ENCODE measurements around the gene DRAXIN. TPM values are rescaled to one million over a fixed set of nuclear protein-coding genes. Genes with fewer than 3 reads are reported as not detected.

DRAXIN gene
- total and polyA plus RNA-seq, 2 donors (not counting 3 experiments of a cell fraction or from before 2014, with no cell fraction given) = 0.44 to 3.2 TPM

DNA sequence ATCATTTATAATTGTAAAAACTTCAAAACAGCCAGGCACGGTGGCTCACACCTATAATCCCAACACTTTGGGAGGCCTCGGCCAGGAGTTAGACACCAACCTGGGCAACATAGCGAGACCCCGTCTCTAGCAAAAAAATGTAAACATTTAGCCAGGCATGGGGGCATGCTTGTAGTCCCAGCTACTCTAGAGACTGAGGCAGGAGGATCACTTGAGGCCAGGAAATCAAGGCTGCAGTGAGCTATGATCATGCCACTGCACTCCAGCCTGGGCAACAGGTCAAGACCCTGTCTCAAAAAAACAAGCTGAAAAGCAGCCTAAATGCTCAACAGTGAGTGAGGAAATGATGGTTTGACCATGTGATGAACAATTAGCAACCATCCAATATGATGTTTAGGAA is 77.8 kb downstream of the DRAXIN start:
- peaks cover 4% of the 10 kb centered on the region for H3K4me1 ChIP-seq (ENCODE audit: control insufficient read depth, extremely low read depth, insufficient read depth, low read length)
- FAIRE-seq (no peak), DNase-seq (ENCODE audit: low read depth, low spot score) (no peak)
- POLR2A ChIA-PET = no interaction called here
- dilution Hi-C loops (cut with MboI; ENCODE audit: extremely low pct_ligation_motif_present, low sequenced_read_pairs) (no loop called here), intact Hi-C loops (cut with micrococcal nuclease) (no loop called here)
- no peaks in the 10 kb centered on the region for H3K9me3 ChIP-seq (replicated peaks; ENCODE audit: control insufficient read depth, insufficient read depth, low read length)
- BruUV-seq (replicated peaks) = no TSS peak
- CTCF ChIA-PET = interaction anchor here (1.0 kb wide), 1 partner anchor 16 kb away, joined by 3 read pairs; no protein-coding TSS in a partner anchor
- no peak overlapping the region for H2AFZ ChIP-seq (ENCODE audit: low read depth, low read length)
- no peak overlapping the region for H3K27ac ChIP-seq (ENCODE audit: insufficient read depth, low read depth, low read length)
- no peaks in the 10 kb centered on the region for H3K36me3 ChIP-seq (ENCODE audit: control insufficient read depth in 2 of 2, extremely low read depth in 1 of 2, insufficient read depth in 2 of 2, low read length in 2 of 2)
- no peaks in the 10 kb centered on the region for H3K9me1 ChIP-seq (replicated peaks; ENCODE audit: control insufficient read depth, extremely low read depth, insufficient read depth, low read length)
- H3K79me2 ChIP-seq (ENCODE audit: control insufficient read depth, insufficient read depth, low read length) = no peaks in the 10 kb centered on the region
- H3K4me3 ChIP-seq (replicated peaks in 1 of 3; ENCODE audit: insufficient read depth in 1 of 3, low read depth in 1 of 3, low read length in 3 of 3) = no peak overlapping the region
- H3K27me3 ChIP-seq (ENCODE audit: control insufficient read depth in 2 of 2, insufficient read depth in 2 of 2, low read length in 2 of 2) = no peaks in the 10 kb centered on the region
- H4K20me1 ChIP-seq (replicated peaks; ENCODE audit: control insufficient read depth, extremely low read depth, insufficient read depth, low read length) = no peaks in the 10 kb centered on the region
- no peak overlapping the region for H3K9ac ChIP-seq (replicated peaks; ENCODE audit: extremely low read depth, insufficient read depth, low read length)
- no peak overlapping the region for H3K4me2 ChIP-seq (ENCODE audit: insufficient read depth, low read length)
- no peak for TF ChIP-seq POLR2AphosphoS5 (IDR thresholded peaks at IDR 0.05; ENCODE audit: insufficient read depth, low read depth, low read length)
- no peak for TF ChIP-seq MYC (IDR thresholded peaks at IDR 0.05; ENCODE audit: low read depth, low read length)
- TF ChIP-seq GATA2 (IDR thresholded peaks at IDR 0.05; ENCODE audit: insufficient read depth, insufficient read length, low read depth, low read length) = no peak

- FAIRE-seq (no peak), DNase-seq (ENCODE audit: low read depth, low spot score) (no peak)
- Histone ChIP-seq H2AFZ (ENCODE audit: low read depth, low read length) (no peak overlapping the region), H4K20me1 (replicated peaks; ENCODE audit: control insufficient read depth, extremely low read depth, insufficient read depth, low read length) (no peaks in the 10 kb centered on the region), H3K9me3 (replicated peaks; ENCODE audit: control insufficient read depth, insufficient read depth, low read length) (no peaks in the 10 kb centered on the region), H3K9ac (replicated peaks; ENCODE audit: extremely low read depth, insufficient read depth, low read length) (no peak overlapping the region), H3K4me2 (ENCODE audit: insufficient read depth, low read length) (no peak overlapping the region), H3K79me2 (ENCODE audit: control insufficient read depth, insufficient read depth, low read length) (no peaks in the 10 kb centered on the region), H3K9me1 (replicated peaks; ENCODE audit: control insufficient read depth, extremely low read depth, insufficient read depth, low read length) (no peaks in the 10 kb centered on the region), H3K4me1 (ENCODE audit: control insufficient read depth, extremely low read depth, insufficient read depth, low read length) (peaks cover 4% of the 10 kb centered on the region), H3K36me3 (ENCODE audit: control insufficient read depth in 2 of 2, extremely low read depth in 1 of 2, insufficient read depth in 2 of 2, low read length in 2 of 2) (no peaks in the 10 kb centered on the region), H3K4me3 (replicated peaks in 1 of 3; ENCODE audit: insufficient read depth in 1 of 3, low read depth in 1 of 3, low read length in 3 of 3) (no peak overlapping the region), H3K27me3 (ENCODE audit: control insufficient read depth in 2 of 2, insufficient read depth in 2 of 2, low read length in 2 of 2) (no peaks in the 10 kb centered on the region), H3K27ac (ENCODE audit: insufficient read depth, low read depth, low read length) (no peak overlapping the region)
- ChIA-PET CTCF (interaction anchor here (1.0 kb wide), 1 partner anchor 16 kb away, joined by 3 read pairs; no protein-coding TSS in a partner anchor), POLR2A (no interaction called here)
- BruUV-seq (replicated peaks) = no TSS peak
- intact Hi-C loops (cut with micrococcal nuclease) (no loop called here), dilution Hi-C loops (cut with MboI; ENCODE audit: extremely low pct_ligation_motif_present, low sequenced_read_pairs) (no loop called here)
- TF ChIP-seq GATA2 (IDR thresholded peaks at IDR 0.05; ENCODE audit: insufficient read depth, insufficient read length, low read depth, low read length) (no peak), CTCF (IDR thresholded peaks at IDR 0.05; ENCODE audit: extremely low read depth in 1 of 2, insufficient read depth in 1 of 2, low read depth in 1 of 2, low read length in 2 of 2) (no peak), MYC (IDR thresholded peaks at IDR 0.05; ENCODE audit: low read depth, low read length) (no peak), POLR2AphosphoS5 (IDR thresholded peaks at IDR 0.05; ENCODE audit: insufficient read depth, low read depth, low read length) (no peak), JUN (IDR thresholded peaks at IDR 0.05; ENCODE audit: borderline replicate concordance, insufficient read depth, insufficient read length, low read depth) (no peak)
Observed at GRCh38 chr1:11770011-11770410, 78.5 kb downstream of the DRAXIN start.
